DND-41 (cell line): ENCODE data around the gene DALRD3.

Source experiments
- ATAC-seq: fragments of 200-7000 bp; cut with Tn5 transposase; 3 replicates; pipeline ENCODE4 v1.9.1; 2021; ENCODE audit warnings: low read depth; ENCODE audit not compliant: insufficient read depth
- DNase-seq: peaks from one replicate; pipeline ENCODE4 v3.0.0-alpha.2; 2020
- H2AFZ ChIP-seq: 2 replicates; pipeline ENCODE4 v1.6.0; 2012; ENCODE audit warnings: low read depth, low read length
- H3K27ac ChIP-seq: 2 replicates; pipeline ENCODE4 v1.5.1; 2012; ENCODE audit warnings: low read length, inconsistent platforms
- H3K27me3 ChIP-seq: fragments of 200-600 bp; sonication (generic); 2 replicates; pipeline ENCODE4 v1.6.0; 2012; ENCODE audit warnings: low read length, mild to moderate bottlenecking, inconsistent platforms; ENCODE audit not compliant: insufficient read depth, poor library complexity
- H3K36me3 ChIP-seq: 2 replicates; pipeline ENCODE4 v1.5.1; 2012; ENCODE audit warnings: low read length, inconsistent platforms; ENCODE audit not compliant: insufficient read depth
- H3K4me1 ChIP-seq: 2 replicates; pipeline ENCODE4 v1.5.1; 2012; ENCODE audit warnings: mild to moderate bottlenecking, low read length; ENCODE audit not compliant: insufficient read depth
- H3K4me2 ChIP-seq: 2 replicates; pipeline ENCODE4 v1.6.0; 2012; ENCODE audit warnings: mild to moderate bottlenecking, moderate library complexity, low read length, inconsistent platforms; ENCODE audit not compliant: insufficient read depth
- H3K4me3 ChIP-seq, 2 experiments: fragments of 200-600 bp in 1 of 2; shearing (Covaris generic) in 1 of 2; 2 replicates each; pipeline ENCODE4 v1.5.1; 2012 to 2016; ENCODE audit warnings: inconsistent platforms in 2 of 2, low read length in 2 of 2, mild to moderate bottlenecking in 2 of 2, low read depth in 1 of 2, moderate library complexity in 1 of 2
- H3K79me2 ChIP-seq: 2 replicates; pipeline ENCODE4 v1.6.0; 2012; ENCODE audit warnings: low read length, inconsistent platforms; ENCODE audit not compliant: insufficient read depth
- H3K9ac ChIP-seq: 2 replicates; pipeline ENCODE4 v1.6.0; 2012; ENCODE audit warnings: low read depth, mild to moderate bottlenecking, inconsistent platforms, low read length, moderate library complexity
- H3K9me3 ChIP-seq: 2 replicates; pipeline ENCODE4 v1.5.1; 2012; ENCODE audit warnings: low read length, moderate library complexity, mild to moderate bottlenecking, inconsistent platforms; ENCODE audit not compliant: insufficient read depth, severe bottlenecking
- H4K20me1 ChIP-seq: 2 replicates; pipeline ENCODE4 v1.6.0; 2012; ENCODE audit warnings: low read length; ENCODE audit not compliant: insufficient read depth
- CTCF ChIP-seq: IDR thresholded peaks from 2 replicates; pipeline ENCODE4 v1.5.1; 2012; ENCODE audit warnings: borderline replicate concordance, low read length, moderate library complexity, mild to moderate bottlenecking; ENCODE audit not compliant: poor library complexity, severe bottlenecking; ENCODE audit errors: extremely low read depth
- EZH2 ChIP-seq: IDR thresholded peaks from 3 replicates; pipeline ENCODE4 v1.6.1; 2012; ENCODE audit warnings: borderline replicate concordance, low read depth, mild to moderate bottlenecking, moderate library complexity, low read length, inconsistent platforms; ENCODE audit not compliant: severe bottlenecking

DALRD3 gene

GRCh38 chr3:48996640-48997039 lies 21.7 kb downstream of the DALRD3 start:
- H3K27ac ChIP-seq, result no peak overlapping the region
- peaks cover 3% of the 10 kb centered on the region; the same call in 1 of the 2 replicates for H3K79me2 ChIP-seq
- no peak overlapping the region for H3K4me2 ChIP-seq
- H3K4me1 ChIP-seq, result peaks cover 6% of the 10 kb centered on the region
- H3K27me3 ChIP-seq, result no peaks in the 10 kb centered on the region
- no peaks in the 10 kb centered on the region for H3K9me3 ChIP-seq
- DNase-seq (no peak), ATAC-seq (no peak)
- H4K20me1 ChIP-seq, result 0 out of 2 replicates have a peak, but pooled peaks cover 2% of the 10 kb centered on the region
- no peak overlapping the region for H3K4me3 ChIP-seq
- TF ChIP-seq EZH2 (no peak), CTCF (no peak)
- no peak overlapping the region for H3K9ac ChIP-seq
- no peak overlapping the region for H2AFZ ChIP-seq
- H3K36me3 ChIP-seq, result peaks cover 4% of the 10 kb centered on the region

GRCh38 chr3:48993834-48994233 lies 24.5 kb downstream of the DALRD3 start:
- Histone ChIP-seq H4K20me1 (no peaks in the 10 kb centered on the region), H3K9ac (no peak overlapping the region), H3K9me3 (no peaks in the 10 kb centered on the region), H3K79me2 (peaks cover 19% of the 10 kb centered on the region), H3K27ac (no peak overlapping the region), H3K4me3 (no peak overlapping the region), H3K4me2 (no peak overlapping the region), H3K4me1 (peaks cover 29% of the 10 kb centered on the region), H3K27me3 (no peaks in the 10 kb centered on the region), H2AFZ (no peak overlapping the region), H3K36me3 (peaks cover 4% of the 10 kb centered on the region)
- TF ChIP-seq EZH2 (no peak), CTCF (no peak)
- no peak for ATAC-seq
- DNase-seq, result no peak

- H3K36me3 ChIP-seq, result peaks cover 4% of the 10 kb centered on the region
- TF ChIP-seq CTCF (no peak), EZH2 (no peak)
- peaks cover 35% of the 10 kb centered on the region for H3K4me1 ChIP-seq
- H4K20me1 ChIP-seq, result no peaks in the 10 kb centered on the region
- no peak for DNase-seq
- H3K4me3 ChIP-seq, result peak overlapping the region in 1 of 2 experiments; percentile 62; a peak in 2 of 4 replicates
- H3K4me2 ChIP-seq, result peak overlapping the region; percentile 86
- H2AFZ ChIP-seq, result no peak overlapping the region
- no peak for ATAC-seq
- no peaks in the 10 kb centered on the region for H3K27me3 ChIP-seq
- H3K79me2 ChIP-seq, result peaks cover 19% of the 10 kb centered on the region
- no peaks in the 10 kb centered on the region for H3K9me3 ChIP-seq
- H3K27ac ChIP-seq, result no peak overlapping the region
- H3K9ac ChIP-seq, result peak overlapping the region; percentile 74
Observed at GRCh38 chr3:48991851-48992545, 26.4 kb downstream of the DALRD3 start.
